HCT116 (cell line): ENCODE results near the gene RACK1. TPM values are rescaled to one million over a fixed set of nuclear protein-coding genes. Genes with fewer than 3 reads are reported as not detected.

Source experiments
- ATAC-seq: fragments of 200-7000 bp; cut with Tn5 transposase; 2 replicates; pipeline ENCODE4 v1.9.1; 2020; ENCODE audit warnings: mild to moderate bottlenecking, moderate library complexity
- BruUV-seq: library from RNA; stranded (reverse); fragments of 400-500 nt; replicated peaks from 2 replicates; lab custom pipeline; 2021; lab: Mats Ljungman, UMichigan
- CTCF ChIA-PET: fragments of 300-600 bp; sonication (Branson Sonifier 250); formaldehyde crosslinking; loops from one replicate; lab custom pipeline; 2021; ENCODE audit warnings: antibody characterized with exemption; lab: Charles Lee
- POLR2A ChIA-PET: fragments of 300-600, 350-600 bp; sonication (Branson Sonifier 250); formaldehyde crosslinking; loops from one replicate; lab custom pipeline; 2021; ENCODE audit warnings: antibody characterized with exemption; lab: Charles Lee
- RAD21 ChIA-PET, 2 experiments: fragments of 300-600 bp; sonication (Branson Sonifier 250); formaldehyde crosslinking; loops; one replicate each; lab custom pipeline; 2023; ENCODE audit warnings: low total read pairs in 2 of 2; ENCODE audit not compliant: uncharacterized antibody in 2 of 2, unreplicated experiment in 2 of 2, low non-redundant PET in 1 of 2; lab: Charles Lee
- DNase-seq: peaks from one replicate; pipeline ENCODE4 v3.0.0-alpha.2; 2010; ENCODE audit warnings: low read depth, low spot score
- H2AFZ ChIP-seq: fragments of 200-600 bp; shearing (Covaris generic), sonication (generic); 2 replicates; pipeline ENCODE4 v1.6.1; 2017; ENCODE audit warnings: low read depth, mixed run types, mixed read lengths, antibody characterized with exemption, low read length; ENCODE audit not compliant: poor library complexity, severe bottlenecking
- H3K27ac ChIP-seq: 2 replicates; pipeline ENCODE4 v1.5.1; 2012; ENCODE audit warnings: low read depth, low read length
- H3K27me3 ChIP-seq: fragments of 200-600 bp; sonication (generic); 2 replicates; pipeline ENCODE4 v1.6.1; 2016; ENCODE audit warnings: mixed run types, low read length, mixed read lengths; ENCODE audit not compliant: insufficient read depth
- H3K36me3 ChIP-seq, 2 experiments: fragments of 200-500 bp in 1 of 2; fragments of 200-600 bp in 1 of 2; sonication (Bioruptor generic) in 1 of 2; sonication (generic) in 1 of 2; 2 replicates each; pipeline versions ENCODE4 v1.5.1 to v1.6.1; 2014 to 2016; ENCODE audit warnings: low read length in 2 of 2, inconsistent platforms in 1 of 2, mixed read lengths in 1 of 2, mixed run types in 1 of 2; ENCODE audit not compliant: insufficient read depth in 2 of 2, control insufficient read depth in 1 of 2
- H3K4me1 ChIP-seq, 2 experiments: fragments of 200-600 bp in 1 of 2; sonication (generic) in 1 of 2; 2 replicates each; pipeline versions ENCODE4 v1.5.1 to v1.6.1; 2012 to 2017; ENCODE audit warnings: low read length in 2 of 2, inconsistent platforms in 1 of 2, mild to moderate bottlenecking in 1 of 2, mixed read lengths in 1 of 2, mixed run types in 1 of 2, moderate library complexity in 1 of 2; ENCODE audit not compliant: insufficient read depth in 2 of 2, control insufficient read depth in 1 of 2
- H3K4me2 ChIP-seq: fragments of 200-600 bp; sonication (generic); 2 replicates; pipeline ENCODE4 v1.6.1; 2017; ENCODE audit warnings: mixed run types, low read length, mixed read lengths
- H3K4me3 ChIP-seq, 2 experiments: fragments of 200-600 bp in 1 of 2; sonication (generic) in 1 of 2; replicated peaks in 1 of 2; 2 replicates each; pipeline ENCODE4 v1.5.1; 2011 to 2016; ENCODE audit warnings: low read length in 2 of 2, control low read depth in 1 of 2, low read depth in 1 of 2, mild to moderate bottlenecking in 1 of 2, mixed read lengths in 1 of 2, mixed run types in 1 of 2
- H3K79me2 ChIP-seq: fragments of 200-600 bp; sonication (generic); 2 replicates; pipeline ENCODE4 v1.6.1; 2017; ENCODE audit warnings: mild to moderate bottlenecking, mixed run types, low read length, moderate library complexity, mixed read lengths; ENCODE audit not compliant: insufficient read depth
- H3K9ac ChIP-seq: fragments of 200-600 bp; sonication (generic); 2 replicates; pipeline ENCODE4 v1.6.1; 2016; ENCODE audit warnings: low read length, mixed read lengths
- H3K9me2 ChIP-seq: fragments of 200-600 bp; sonication (generic), shearing (Covaris generic); 2 replicates; pipeline ENCODE4 v1.6.1; 2017; ENCODE audit warnings: mixed run types, mild to moderate bottlenecking, moderate library complexity; ENCODE audit not compliant: insufficient read depth
- H3K9me3 ChIP-seq, 2 experiments: fragments of 200-500 bp in 1 of 2; fragments of 200-600 bp in 1 of 2; sonication (Bioruptor generic) in 1 of 2; sonication (generic) in 1 of 2; 2 replicates each; pipeline ENCODE4 v1.6.1; 2014 to 2017; ENCODE audit warnings: low read length in 2 of 2, mixed read lengths in 2 of 2, inconsistent platforms in 1 of 2, low read depth in 1 of 2, mild to moderate bottlenecking in 1 of 2, mixed run types in 1 of 2, moderate library complexity in 1 of 2; ENCODE audit not compliant: control insufficient read depth in 1 of 2, insufficient read depth in 1 of 2
- H4K20me1 ChIP-seq: fragments of 200-600 bp; sonication (generic), shearing (Covaris generic); 2 replicates; pipeline ENCODE4 v1.6.1; 2017; ENCODE audit warnings: mixed run types, mild to moderate bottlenecking, moderate library complexity; ENCODE audit not compliant: insufficient read depth
- CBX3 ChIP-seq: IDR thresholded peaks from 2 replicates; pipeline ENCODE4 v1.6.1; 2012; ENCODE audit warnings: low read depth
- CEBPB ChIP-seq: IDR thresholded peaks from 2 replicates; pipeline ENCODE4 v1.6.1; 2012; ENCODE audit warnings: low read depth
- EGR1 ChIP-seq: IDR thresholded peaks from 2 replicates; pipeline ENCODE4 v1.6.1; 2012; ENCODE audit warnings: low read depth
- SP1 ChIP-seq: IDR thresholded peaks from 2 replicates; pipeline ENCODE4 v1.6.1; 2012; ENCODE audit warnings: low read depth
- SRF ChIP-seq: IDR thresholded peaks from 2 replicates; pipeline ENCODE4 v1.6.1; 2012; ENCODE audit warnings: low read depth
- TCF7L2 ChIP-seq: IDR thresholded peaks from 2 replicates; pipeline ENCODE4 v1.7.0; 2011; ENCODE audit warnings: borderline replicate concordance, inconsistent platforms; ENCODE audit not compliant: insufficient read depth, insufficient read length; ENCODE audit errors: extremely low read depth
- intact Hi-C: fragments of 100-400 bp; cut with micrococcal nuclease; formaldehyde crosslinking; loops from 2 replicates; pipeline ENCODE4 v1.10.0; 2022
- total RNA-seq: library from RNA; stranded (reverse); gene quantifications from one replicate; pipeline ENCODE4 v1.2.1, GENCODE V29; 2021; ENCODE audit not compliant: unreplicated experiment
- TF ChIP-seq, protein P1 (sequence below): IDR thresholded peaks from 2 replicates; pipeline ENCODE4 v1.6.1; 2011; ENCODE audit warnings: mild to moderate bottlenecking, low read length, moderate library complexity; ENCODE audit not compliant: insufficient replicate concordance; ENCODE audit errors: extremely low read depth
- TF ChIP-seq, protein P2 (sequence below): IDR thresholded peaks from 2 replicates; pipeline ENCODE4 v1.6.1; 2012; ENCODE audit warnings: low read depth

Gene RACK1
- total RNA-seq, 1 experiment from 2014 or later, result 2,432 TPM

DNA sequence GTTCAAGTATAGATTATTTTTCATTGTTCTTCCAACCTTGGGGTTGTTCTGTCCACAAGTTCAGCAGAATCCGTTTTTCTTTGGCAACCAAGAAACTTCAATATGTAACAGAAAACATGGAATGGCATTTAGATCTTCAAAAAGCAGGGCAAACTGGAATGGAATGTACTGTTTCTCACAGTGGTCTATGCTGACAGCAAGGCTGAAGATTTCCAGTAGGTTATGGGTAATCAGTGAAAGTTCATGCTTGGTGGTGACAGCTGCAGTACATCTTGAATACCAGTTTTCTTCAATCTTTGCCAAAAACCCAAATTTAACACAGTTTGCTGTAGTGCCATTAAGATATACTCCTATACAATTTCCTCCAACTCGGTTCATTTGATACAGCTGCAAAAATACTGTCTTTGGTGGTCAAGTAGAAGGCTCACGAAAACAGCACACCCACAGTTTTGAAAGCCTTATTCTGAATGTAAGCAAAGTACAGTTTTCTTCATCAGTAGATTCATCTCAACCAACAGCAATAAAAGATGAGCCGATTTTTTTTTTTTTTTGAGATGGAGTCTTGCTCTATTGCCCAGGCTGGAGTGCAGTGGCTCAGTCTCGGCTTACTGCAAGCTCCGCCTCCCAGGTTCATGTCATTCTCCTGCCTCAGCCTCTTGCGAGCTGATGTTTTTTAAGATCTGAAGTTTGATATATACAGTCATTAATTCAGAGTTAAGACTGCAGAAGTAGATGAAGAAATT lies 12.3 kb upstream of the RACK1 start:
- Histone ChIP-seq H3K9me2 (no peaks in the 10 kb centered on the region), H3K4me2 (no peak overlapping the region), H3K79me2 (peaks cover 96% of the 10 kb centered on the region), H2AFZ (no peak overlapping the region), H3K27me3 (no peaks in the 10 kb centered on the region), H3K36me3 (peaks cover 23 to 32% of the 10 kb centered on the region in 2 experiments), H3K4me3 (no peak overlapping the region), H3K9ac (no peak overlapping the region), H3K9me3 (no peaks in the 10 kb centered on the region), H4K20me1 (peaks cover 18% of the 10 kb centered on the region; the same call in 1 of the 2 replicates), H3K4me1 (peaks cover 10 to 15% of the 10 kb centered on the region in 2 experiments; a peak in 3 of 4 replicates), H3K27ac (no peak overlapping the region)
- TF ChIP-seq TCF7L2, result no peak
- TF ChIP-seq, protein P1, sequence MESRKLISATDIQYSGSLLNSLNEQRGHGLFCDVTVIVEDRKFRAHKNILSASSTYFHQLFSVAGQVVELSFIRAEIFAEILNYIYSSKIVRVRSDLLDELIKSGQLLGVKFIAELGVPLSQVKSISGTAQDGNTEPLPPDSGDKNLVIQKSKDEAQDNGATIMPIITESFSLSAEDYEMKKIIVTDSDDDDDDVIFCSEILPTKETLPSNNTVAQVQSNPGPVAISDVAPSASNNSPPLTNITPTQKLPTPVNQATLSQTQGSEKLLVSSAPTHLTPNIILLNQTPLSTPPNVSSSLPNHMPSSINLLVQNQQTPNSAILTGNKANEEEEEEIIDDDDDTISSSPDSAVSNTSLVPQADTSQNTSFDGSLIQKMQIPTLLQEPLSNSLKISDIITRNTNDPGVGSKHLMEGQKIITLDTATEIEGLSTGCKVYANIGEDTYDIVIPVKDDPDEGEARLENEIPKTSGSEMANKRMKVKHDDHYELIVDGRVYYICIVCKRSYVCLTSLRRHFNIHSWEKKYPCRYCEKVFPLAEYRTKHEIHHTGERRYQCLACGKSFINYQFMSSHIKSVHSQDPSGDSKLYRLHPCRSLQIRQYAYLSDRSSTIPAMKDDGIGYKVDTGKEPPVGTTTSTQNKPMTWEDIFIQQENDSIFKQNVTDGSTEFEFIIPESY, result no peak
- TF ChIP-seq CEBPB, result no peak
- no peak for TF ChIP-seq SRF
- TF ChIP-seq EGR1, result no peak
- no peak for TF ChIP-seq CBX3
- TF ChIP-seq, protein P2, sequence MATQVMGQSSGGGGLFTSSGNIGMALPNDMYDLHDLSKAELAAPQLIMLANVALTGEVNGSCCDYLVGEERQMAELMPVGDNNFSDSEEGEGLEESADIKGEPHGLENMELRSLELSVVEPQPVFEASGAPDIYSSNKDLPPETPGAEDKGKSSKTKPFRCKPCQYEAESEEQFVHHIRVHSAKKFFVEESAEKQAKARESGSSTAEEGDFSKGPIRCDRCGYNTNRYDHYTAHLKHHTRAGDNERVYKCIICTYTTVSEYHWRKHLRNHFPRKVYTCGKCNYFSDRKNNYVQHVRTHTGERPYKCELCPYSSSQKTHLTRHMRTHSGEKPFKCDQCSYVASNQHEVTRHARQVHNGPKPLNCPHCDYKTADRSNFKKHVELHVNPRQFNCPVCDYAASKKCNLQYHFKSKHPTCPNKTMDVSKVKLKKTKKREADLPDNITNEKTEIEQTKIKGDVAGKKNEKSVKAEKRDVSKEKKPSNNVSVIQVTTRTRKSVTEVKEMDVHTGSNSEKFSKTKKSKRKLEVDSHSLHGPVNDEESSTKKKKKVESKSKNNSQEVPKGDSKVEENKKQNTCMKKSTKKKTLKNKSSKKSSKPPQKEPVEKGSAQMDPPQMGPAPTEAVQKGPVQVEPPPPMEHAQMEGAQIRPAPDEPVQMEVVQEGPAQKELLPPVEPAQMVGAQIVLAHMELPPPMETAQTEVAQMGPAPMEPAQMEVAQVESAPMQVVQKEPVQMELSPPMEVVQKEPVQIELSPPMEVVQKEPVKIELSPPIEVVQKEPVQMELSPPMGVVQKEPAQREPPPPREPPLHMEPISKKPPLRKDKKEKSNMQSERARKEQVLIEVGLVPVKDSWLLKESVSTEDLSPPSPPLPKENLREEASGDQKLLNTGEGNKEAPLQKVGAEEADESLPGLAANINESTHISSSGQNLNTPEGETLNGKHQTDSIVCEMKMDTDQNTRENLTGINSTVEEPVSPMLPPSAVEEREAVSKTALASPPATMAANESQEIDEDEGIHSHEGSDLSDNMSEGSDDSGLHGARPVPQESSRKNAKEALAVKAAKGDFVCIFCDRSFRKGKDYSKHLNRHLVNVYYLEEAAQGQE, result no peak
- no peak for TF ChIP-seq SP1
- DNase-seq (no peak), ATAC-seq (no peak)
- ChIA-PET RAD21 (no interaction called here), POLR2A (interaction anchor here (1.1 to 1.3 kb wide), 2 partner anchors 10 to 12 kb away, joined by 3 to 5 read pairs; partner anchors contain the start of gene RACK1), CTCF (no interaction called here)
- intact Hi-C loops, result loop anchor here (5.0 kb wide), 1 partner anchor 74 kb away; no protein-coding TSS in a partner anchor
- BruUV-seq, result no TSS peak
